ENCODE data around the gene CDYL2.
"Not testable (repeated sequence)": the region's sequence is repeated elsewhere in the genome, so short reads cannot be mapped to it uniquely, and the experiment has no call there.

CDYL2 gene

DNA sequence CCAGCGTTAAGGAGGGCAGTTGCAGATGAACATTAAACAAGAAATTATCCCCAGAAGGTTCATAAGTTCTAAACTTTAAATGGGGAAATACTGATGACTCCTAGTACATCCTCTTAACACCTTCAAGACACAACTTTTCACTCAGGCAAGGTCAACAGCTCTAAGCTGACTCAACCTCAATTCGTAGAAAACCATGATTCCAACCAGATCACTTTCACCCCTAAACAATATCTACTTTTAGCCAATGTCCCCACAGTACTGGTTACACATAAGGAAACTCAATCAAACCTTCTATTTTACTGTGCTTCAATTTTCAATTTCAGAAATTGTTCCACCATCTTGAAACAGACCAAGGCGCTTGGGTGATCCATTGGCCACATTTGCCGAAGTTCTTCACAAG is 2.3 kb downstream of the CDYL2 start:
- no peak for TF ChIP-seq ZFX (IDR thresholded peaks at IDR 0.05)
- TF ChIP-seq, protein P1, sequence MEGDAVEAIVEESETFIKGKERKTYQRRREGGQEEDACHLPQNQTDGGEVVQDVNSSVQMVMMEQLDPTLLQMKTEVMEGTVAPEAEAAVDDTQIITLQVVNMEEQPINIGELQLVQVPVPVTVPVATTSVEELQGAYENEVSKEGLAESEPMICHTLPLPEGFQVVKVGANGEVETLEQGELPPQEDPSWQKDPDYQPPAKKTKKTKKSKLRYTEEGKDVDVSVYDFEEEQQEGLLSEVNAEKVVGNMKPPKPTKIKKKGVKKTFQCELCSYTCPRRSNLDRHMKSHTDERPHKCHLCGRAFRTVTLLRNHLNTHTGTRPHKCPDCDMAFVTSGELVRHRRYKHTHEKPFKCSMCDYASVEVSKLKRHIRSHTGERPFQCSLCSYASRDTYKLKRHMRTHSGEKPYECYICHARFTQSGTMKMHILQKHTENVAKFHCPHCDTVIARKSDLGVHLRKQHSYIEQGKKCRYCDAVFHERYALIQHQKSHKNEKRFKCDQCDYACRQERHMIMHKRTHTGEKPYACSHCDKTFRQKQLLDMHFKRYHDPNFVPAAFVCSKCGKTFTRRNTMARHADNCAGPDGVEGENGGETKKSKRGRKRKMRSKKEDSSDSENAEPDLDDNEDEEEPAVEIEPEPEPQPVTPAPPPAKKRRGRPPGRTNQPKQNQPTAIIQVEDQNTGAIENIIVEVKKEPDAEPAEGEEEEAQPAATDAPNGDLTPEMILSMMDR (conservative IDR thresholded peaks at IDR 0.05): no peak
- H3K27ac ChIP-seq: no peak overlapping the region

DNA sequence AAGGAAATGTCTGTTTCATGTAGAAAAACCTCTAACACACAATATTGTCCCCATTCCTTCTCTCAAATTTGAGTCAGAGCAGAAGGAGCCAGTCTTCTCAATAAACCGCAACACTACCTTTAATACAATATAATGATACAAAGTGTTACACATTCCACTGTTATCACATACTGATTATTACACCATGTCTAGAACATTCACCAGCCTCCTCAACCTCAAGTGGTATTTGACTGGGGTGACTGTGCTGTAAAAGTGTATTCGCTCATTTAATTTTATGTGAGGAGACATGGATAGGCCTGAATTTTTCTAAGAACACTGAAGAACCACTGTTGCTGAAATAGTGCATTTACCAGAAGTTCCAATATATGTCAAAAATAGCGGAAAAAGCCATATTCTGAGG is 10.3 kb downstream of the CDYL2 start:
- no peak overlapping the region for H3K27ac ChIP-seq
- TF ChIP-seq, protein P1 (conservative IDR thresholded peaks at IDR 0.05): no peak
- TF ChIP-seq ZFX (IDR thresholded peaks at IDR 0.05): no peak

DNA sequence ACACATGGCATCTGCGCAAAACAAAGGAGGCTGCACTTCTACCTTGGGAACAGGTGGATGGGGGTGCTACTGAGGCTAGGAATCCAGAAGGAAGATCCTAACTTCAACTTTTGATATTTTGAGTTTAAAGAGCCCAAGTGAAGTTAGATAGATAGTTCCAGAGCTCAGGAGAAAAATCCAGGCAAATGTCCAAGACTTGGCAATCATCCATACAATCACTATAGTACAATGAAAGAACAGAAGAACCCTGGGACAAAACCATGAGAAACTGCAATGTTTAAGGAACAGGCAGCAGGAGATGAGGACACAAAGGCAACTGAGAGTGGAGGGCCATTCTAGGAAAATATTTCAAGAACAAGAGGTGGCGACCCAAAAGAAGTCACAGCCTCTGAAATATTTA is 12.4 kb downstream of the CDYL2 start:
- TF ChIP-seq, protein P1 (conservative IDR thresholded peaks at IDR 0.05): no peak
- no peak for TF ChIP-seq ZFX (IDR thresholded peaks at IDR 0.05)
- no peak overlapping the region for H3K27ac ChIP-seq

DNA sequence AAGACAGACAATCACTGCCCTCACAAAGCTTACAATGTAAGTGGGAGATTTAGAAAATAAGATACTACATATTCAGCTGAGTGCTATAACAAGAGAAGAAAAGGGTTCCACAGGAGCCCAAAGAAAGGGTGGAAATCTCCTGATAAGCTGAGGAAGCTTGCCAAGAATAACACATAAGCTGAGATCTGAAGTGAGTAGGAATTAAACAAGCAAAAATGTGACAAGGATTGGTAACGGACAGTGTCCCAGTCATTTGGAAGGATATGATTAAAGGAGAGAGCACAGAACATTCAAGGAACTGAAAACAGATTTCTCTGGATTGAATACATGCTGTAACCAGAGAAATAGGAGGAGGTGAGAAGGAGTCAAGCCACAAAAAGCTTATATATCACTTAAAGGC is 13.0 kb downstream of the CDYL2 start:
- no peak overlapping the region for H3K27ac ChIP-seq
- TF ChIP-seq, protein P1 (conservative IDR thresholded peaks at IDR 0.05): no peak
- no peak for TF ChIP-seq ZFX (IDR thresholded peaks at IDR 0.05)

DNA sequence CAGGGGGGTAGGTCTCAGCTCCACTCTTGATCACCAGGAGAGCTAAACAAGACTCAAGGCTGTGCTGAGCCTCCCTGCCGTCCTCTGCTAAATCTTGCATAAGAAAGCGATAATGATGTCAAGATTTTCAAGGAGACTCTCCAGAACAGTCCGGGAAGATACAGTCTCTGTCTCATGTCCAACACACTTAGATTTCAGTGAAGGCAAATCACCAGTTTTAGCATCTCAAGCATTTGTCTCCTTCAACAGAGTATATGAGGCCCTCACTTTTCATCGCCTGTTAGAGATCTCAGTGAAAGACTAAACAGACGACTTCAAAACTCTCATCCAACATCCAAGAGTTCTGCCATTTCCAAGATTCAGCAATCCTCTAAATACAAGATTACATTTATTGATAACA is 13.6 kb downstream of the CDYL2 start:
- no peak overlapping the region for H3K27ac ChIP-seq

DNA sequence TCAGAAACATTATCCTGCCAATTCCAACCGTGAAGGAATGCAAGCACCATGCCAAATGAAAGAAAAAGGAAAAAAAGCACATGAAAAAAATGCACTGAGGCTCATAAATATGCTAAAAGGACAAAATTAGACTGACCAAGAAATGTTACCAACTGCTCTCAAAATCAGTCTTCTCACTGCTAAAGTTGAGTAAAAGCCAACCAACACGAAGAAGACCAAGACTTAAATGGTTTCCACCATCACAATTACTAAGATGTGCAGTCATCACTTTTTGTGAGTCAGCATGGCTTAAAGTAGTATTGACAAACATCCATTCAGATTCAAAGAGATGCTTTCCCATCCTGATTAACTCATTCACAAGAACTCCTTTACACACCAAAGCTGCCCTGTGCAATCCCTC is 16.4 kb downstream of the CDYL2 start:
- TF ChIP-seq, protein P1 (conservative IDR thresholded peaks at IDR 0.05): no peak
- no peak for TF ChIP-seq ZFX (IDR thresholded peaks at IDR 0.05)

More for the DNA sequence above, 13.6 kb downstream of the CDYL2 start:
- TF ChIP-seq, protein P1 (conservative IDR thresholded peaks at IDR 0.05): no peak
- TF ChIP-seq ZFX (IDR thresholded peaks at IDR 0.05): no peak

DNA sequence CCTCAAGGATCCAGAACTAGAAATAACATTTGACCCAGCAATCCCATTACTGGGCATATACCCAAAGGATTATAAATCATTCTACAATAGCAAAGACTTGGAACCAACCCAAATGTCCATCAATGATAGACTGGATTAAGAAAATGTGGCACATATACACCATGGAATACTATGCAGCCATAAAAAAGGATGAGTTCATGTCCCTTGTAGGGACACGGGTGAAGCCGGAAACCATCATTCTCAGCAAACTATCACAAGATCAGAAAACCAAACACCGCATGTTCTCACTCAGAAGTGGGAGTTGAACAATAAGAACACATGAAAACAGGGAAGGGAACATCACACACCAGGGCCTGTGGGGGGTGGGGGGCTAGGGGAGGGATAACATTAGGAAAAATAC is 17.8 kb downstream of the CDYL2 start:
- H3K27ac ChIP-seq: not testable (repeated sequence)

More for the DNA sequence above, 16.4 kb downstream of the CDYL2 start:
- H3K27ac ChIP-seq: no peak overlapping the region

DNA sequence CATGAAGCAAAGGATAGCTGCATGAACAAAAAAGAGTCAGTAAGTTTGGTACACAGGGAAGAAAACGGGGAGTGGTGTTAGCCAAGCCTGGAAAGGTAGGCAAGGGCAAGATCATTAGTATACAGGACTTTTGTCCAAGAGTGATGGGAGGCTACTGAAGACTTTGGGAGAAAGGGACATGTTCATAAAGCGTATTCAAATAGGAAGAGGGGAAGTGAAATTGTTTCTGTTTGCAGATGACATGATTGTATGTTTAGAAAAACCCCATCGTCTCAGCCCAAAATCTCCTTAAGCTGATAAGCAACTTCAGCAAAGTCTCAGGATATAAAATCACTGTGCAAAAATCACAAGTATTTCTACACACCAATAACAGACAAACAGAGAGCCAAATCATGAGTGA is 19.4 kb downstream of the CDYL2 start:
- H3K27ac ChIP-seq: no peak overlapping the region
- TF ChIP-seq ZFX (IDR thresholded peaks at IDR 0.05): no peak
- TF ChIP-seq, protein P1 (conservative IDR thresholded peaks at IDR 0.05): no peak

Data from C4-2B (cell line).